GM18868 (cell line): ENCODE measurements around the gene PEPD.

ENCODE experiments used
- ATAC-seq: cut with Tn5 transposase; IDR thresholded peaks from one replicate; pipeline ENCODE4 v1.9.1; 2021; ENCODE audit warnings: mild to moderate bottlenecking, moderate library complexity; ENCODE audit not compliant: unreplicated experiment

The PEPD gene

DNA sequence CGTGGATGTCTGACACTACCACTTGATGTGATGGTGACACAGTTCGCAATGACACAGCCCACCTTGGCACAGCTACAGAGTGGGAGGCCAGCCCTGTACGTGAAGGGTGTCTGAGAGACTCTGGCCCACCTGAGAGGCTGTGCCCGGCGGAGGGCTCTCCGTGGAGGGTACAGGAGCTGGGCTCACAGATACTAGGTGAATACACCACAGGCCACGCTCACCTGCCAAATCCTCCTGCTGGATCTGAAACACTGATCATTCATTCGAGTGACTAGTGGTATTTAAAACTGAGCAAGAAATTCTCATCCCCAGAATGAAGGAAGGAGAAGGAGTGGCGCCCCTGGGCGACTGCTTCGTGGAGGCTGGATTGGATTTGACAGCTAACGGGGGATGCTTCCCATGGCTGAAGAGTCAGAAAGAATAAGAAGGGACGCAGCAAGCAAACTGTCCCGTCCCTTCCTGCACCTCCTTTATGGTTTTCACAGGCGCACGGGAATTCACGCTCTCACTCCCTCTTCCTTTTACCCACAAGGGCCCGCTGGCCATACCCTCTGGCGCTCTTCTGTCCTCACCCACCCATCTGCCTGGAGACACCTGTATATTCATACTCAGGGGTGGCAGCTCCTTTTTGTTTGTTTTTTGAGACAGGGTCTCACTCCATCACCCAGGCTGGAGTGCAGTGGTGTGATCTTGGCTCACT lies 123.1 kb downstream of the PEPD start:
- no peak for ATAC-seq

DNA sequence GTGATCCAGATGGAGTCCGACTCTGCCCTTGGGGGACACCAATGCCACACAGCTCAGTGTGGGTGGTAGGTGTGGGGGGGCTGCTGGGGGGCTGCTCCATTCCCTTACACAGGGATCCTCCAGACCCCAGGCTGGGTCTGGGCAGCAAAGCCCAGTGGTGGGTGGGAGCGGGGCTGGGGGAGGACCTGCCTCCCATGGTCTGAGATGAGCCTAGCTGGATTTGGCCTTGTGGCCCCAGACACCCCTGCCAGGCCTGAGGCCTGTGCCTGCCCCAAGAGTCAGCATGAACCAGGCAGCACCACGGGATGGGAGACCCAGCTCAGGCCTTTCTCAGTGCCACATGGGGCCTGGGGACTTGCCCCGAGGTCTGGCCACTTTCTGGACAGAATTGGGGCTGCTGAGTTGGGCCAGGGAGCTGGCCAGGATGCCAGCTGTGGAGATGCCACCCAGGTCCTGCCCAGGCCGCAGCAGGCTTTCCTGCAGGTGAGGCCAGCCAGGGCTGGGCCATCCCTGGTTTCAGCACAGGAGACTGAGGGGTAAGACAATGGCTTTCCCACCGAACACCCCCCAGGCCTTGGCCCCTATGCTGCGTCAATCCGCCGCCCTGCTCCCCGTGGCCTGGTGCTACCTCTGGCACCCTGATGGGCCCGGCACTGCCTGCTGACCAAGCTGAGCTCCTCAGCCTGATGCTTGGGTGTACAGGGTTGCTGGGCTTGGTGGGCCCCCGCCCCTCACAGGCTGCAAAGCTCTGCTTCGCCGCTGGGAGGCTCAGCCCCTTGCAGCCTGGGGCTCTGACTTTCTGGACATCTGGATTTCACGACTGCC lies 123.8 kb downstream of the PEPD start:
- ATAC-seq, result no peak

DNA sequence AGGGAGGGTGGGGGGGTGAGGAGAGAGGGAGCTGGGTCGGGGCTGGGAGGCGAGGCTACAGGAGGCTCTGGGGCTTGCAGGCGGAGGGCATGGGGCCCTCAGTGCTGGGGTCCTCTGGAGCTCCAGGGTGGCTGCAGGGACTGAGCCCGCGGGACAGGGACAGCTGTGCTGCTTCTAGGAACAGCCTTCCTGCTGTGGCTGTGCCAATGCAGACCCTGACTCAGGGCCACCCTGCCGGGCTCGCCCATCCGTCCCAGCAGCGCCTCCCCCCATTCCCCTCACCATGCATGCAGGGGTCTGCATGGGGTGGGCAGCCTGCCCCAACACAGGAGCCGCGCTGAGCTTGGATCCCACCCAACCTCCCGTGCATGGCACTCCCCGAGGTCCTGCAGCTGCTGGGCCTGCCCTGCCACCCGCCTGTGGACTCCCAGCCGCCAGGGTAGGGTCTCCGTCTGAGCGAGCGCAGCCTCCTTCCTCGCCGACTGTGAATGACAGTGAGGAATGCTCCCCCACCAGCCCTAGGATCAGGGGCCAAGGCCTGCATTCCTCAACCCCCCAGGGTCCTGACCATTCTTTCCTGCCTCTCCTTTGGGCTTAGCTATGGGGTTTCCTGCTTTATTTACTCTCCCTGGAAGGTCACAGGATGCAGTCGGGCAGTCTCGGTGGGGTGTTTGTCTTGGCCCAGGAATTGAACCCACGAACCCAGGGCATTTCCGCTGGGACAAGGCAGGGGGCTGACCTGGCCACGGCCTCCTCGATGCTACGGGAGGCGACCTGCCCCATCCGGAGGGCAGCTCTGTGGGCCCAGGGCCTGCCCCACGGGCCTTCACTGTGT lies 124.7 kb downstream of the PEPD start:
- ATAC-seq, result no peak

GRCh38 chr19:33395561-33396550 lies 125.7 kb downstream of the PEPD start:
- ATAC-seq, result no peak

GRCh38 chr19:33394723-33395560 lies 126.6 kb downstream of the PEPD start:
- no peak for ATAC-seq

GRCh38 chr19:33394006-33394722 lies 127.4 kb downstream of the PEPD start:
- ATAC-seq, result no peak

- no peak for ATAC-seq
Observed at GRCh38 chr19:33393286-33394005, 128.1 kb downstream of the PEPD start.

- ATAC-seq, result no peak
Observed at GRCh38 chr19:33392341-33393285, 129.0 kb downstream of the PEPD start.

- ATAC-seq, result no peak
Observed at GRCh38 chr19:33391631-33392249, 129.9 kb downstream of the PEPD start.

GRCh38 chr19:33390908-33391630 lies 130.5 kb downstream of the PEPD start:
- ATAC-seq, result no peak

- ATAC-seq, result no peak
Observed at GRCh38 chr19:33390101-33390907, 131.3 kb downstream of the PEPD start.

DNA sequence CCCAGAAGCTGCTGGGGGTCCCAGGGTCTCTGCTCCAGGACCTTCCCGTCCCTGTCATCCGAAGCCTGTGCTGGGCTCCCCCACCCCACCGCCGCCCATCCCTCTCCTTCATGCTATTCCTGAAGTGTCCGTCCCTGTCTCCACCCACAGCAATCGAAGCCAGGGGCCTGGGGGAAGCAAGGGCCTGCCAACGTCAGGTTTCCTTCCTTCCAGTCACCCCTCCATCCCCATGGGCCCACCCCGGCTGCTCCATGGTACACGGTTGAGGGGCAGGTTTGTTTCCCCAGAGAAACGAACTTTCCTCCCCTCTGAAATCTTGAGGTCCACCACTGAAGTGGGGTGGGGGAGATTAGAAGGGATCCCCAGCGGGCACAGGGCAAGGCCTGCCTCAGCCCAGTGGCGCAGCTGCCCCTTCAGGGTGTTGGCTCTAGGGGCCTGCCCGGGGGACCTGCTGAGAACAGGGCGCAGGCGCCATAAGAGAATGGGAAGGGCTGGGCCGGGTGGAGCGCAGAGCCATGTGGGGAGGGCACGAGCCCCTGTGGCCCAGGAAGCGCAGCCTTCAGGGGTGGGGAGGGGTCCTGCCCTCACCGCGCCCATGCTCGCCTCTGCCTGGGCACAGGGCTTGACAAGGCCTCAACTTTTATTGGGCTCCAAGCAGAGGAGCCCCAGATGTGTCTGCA lies 132.0 kb downstream of the PEPD start:
- no peak for ATAC-seq

- no peak for ATAC-seq
Observed at GRCh38 chr19:33388725-33389420, 132.7 kb downstream of the PEPD start.

DNA sequence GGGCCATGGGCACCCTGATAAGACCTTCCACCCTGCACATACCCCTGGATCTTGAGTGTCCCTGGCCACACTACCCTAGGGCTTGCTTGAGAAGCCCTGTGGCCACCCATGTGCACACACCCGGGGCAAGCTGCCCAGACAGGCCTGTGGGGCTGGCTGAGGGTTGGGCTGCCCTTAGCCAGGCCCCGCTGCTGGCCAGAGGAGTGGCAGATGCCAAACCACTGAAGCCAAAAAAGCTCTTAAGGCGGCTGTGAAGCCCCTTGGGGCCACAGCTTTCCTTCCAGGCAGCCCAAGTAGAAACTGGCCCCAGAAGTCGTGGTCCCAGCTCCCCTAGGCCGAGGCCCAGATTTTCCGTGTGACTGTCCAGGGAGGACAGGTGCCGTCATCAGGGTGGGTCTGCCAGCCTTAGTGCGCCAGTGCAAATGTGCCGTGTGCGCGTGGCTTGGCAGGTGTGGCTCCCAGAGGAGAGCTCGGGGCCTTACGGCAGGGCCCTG lies 133.3 kb downstream of the PEPD start:
- ATAC-seq, result no peak
